Measurements from ENCODE around the gene TAOK2. TPM values are rescaled to one million over a fixed set of nuclear protein-coding genes. Genes with fewer than 3 reads are reported as not detected.

TAOK2 gene
- total and polyA plus RNA-seq, 2 experiments from 2014 or later, result 13.6 to 57.9 TPM

- Histone ChIP-seq H2AFZ (no peak overlapping the region), H3K4me3 (no peak overlapping the region), H3K27ac (no peak overlapping the region), H4K20me1 (ENCODE audit: insufficient read depth) (no peaks in the 10 kb centered on the region), H3K9ac (no peak overlapping the region), H3K4me1 (ENCODE audit: insufficient read depth) (no peaks in the 10 kb centered on the region), H3F3A (ENCODE audit: insufficient read depth) (no peaks in the 10 kb centered on the region), H3K4me2 (ENCODE audit: unreplicated experiment) (no peak overlapping the region), H3K79me2 (ENCODE audit: insufficient read depth) (no peaks in the 10 kb centered on the region), H3K9me2 (ENCODE audit: insufficient read depth) (no peaks in the 10 kb centered on the region), H3K27me3 (replicated peaks; ENCODE audit: insufficient read depth) (peaks cover 9% of the 10 kb centered on the region; the same call in 1 of the 2 replicates), H3K9me3 (ENCODE audit: low read depth) (no peaks in the 10 kb centered on the region), H3K36me3 (ENCODE audit: low read depth) (no peaks in the 10 kb centered on the region)
- TF ChIP-seq EZH2 (IDR thresholded peaks at IDR 0.05; ENCODE audit: insufficient read depth, poor library complexity, severe bottlenecking) (no peak), EZH2phosphoT487 (IDR thresholded peaks at IDR 0.05; ENCODE audit: insufficient read depth, low read depth) (no peak)
- WGBS, 2 experiments (ENCODE audit: low coverage in 1 of 2, low lambda C conversion rate in 2 of 2, missing lambda C conversion rate in 2 of 2), result 58 to 62% methylated on average over 20 to 35 of the region's 35 CpGs
- in situ Hi-C loops (cut with MboI), result no loop called here
- DNase-seq, result peak; percentile 75
Measured at GRCh38 chr16:30005341-30006094, 31.9 kb downstream of the TAOK2 start.

GRCh38 chr16:30006095-30006473 lies 32.4 kb downstream of the TAOK2 start:
- in situ Hi-C loops (cut with MboI), result no loop called here
- Histone ChIP-seq H3K4me1 (ENCODE audit: insufficient read depth) (no peaks in the 10 kb centered on the region), H3K4me2 (ENCODE audit: unreplicated experiment) (no peak overlapping the region), H3K27ac (no peak overlapping the region), H3K27me3 (replicated peaks; ENCODE audit: insufficient read depth) (peaks cover 9% of the 10 kb centered on the region; the same call in 1 of the 2 replicates), H3K9me3 (ENCODE audit: low read depth) (no peaks in the 10 kb centered on the region), H3K4me3 (no peak overlapping the region), H3K9ac (no peak overlapping the region), H3K36me3 (ENCODE audit: low read depth) (no peaks in the 10 kb centered on the region), H3K79me2 (ENCODE audit: insufficient read depth) (no peaks in the 10 kb centered on the region), H3K9me2 (ENCODE audit: insufficient read depth) (no peaks in the 10 kb centered on the region), H4K20me1 (ENCODE audit: insufficient read depth) (no peaks in the 10 kb centered on the region), H3F3A (ENCODE audit: insufficient read depth) (no peaks in the 10 kb centered on the region), H2AFZ (no peak overlapping the region)
- DNase-seq, result no peak
- 76 to 81% methylated on average over 16 to 18 of the region's 18 CpGs for WGBS, 2 experiments (ENCODE audit: low coverage in 1 of 2, low lambda C conversion rate in 2 of 2, missing lambda C conversion rate in 2 of 2)
- TF ChIP-seq EZH2phosphoT487 (IDR thresholded peaks at IDR 0.05; ENCODE audit: insufficient read depth, low read depth) (no peak), EZH2 (IDR thresholded peaks at IDR 0.05; ENCODE audit: insufficient read depth, poor library complexity, severe bottlenecking) (no peak)

- Histone ChIP-seq H3K27ac (no peak overlapping the region), H4K20me1 (ENCODE audit: insufficient read depth) (no peaks in the 10 kb centered on the region), H3K4me3 (no peak overlapping the region), H3K27me3 (replicated peaks; ENCODE audit: insufficient read depth) (peaks cover 13% of the 10 kb centered on the region; the same call in 1 of the 2 replicates), H3F3A (ENCODE audit: insufficient read depth) (no peaks in the 10 kb centered on the region), H3K9ac (no peak overlapping the region), H3K4me1 (ENCODE audit: insufficient read depth) (no peaks in the 10 kb centered on the region), H2AFZ (no peak overlapping the region), H3K4me2 (ENCODE audit: unreplicated experiment) (no peak overlapping the region), H3K9me2 (ENCODE audit: insufficient read depth) (no peaks in the 10 kb centered on the region), H3K9me3 (ENCODE audit: low read depth) (no peaks in the 10 kb centered on the region), H3K36me3 (ENCODE audit: low read depth) (no peaks in the 10 kb centered on the region), H3K79me2 (ENCODE audit: insufficient read depth) (no peaks in the 10 kb centered on the region)
- TF ChIP-seq EZH2 (IDR thresholded peaks at IDR 0.05; ENCODE audit: insufficient read depth, poor library complexity, severe bottlenecking) (no peak), EZH2phosphoT487 (IDR thresholded peaks at IDR 0.05; ENCODE audit: insufficient read depth, low read depth) (no peak)
- 79 to 81% methylated on average over 34 of the region's 34 CpGs for WGBS, 2 experiments (ENCODE audit: low coverage in 1 of 2, low lambda C conversion rate in 2 of 2, missing lambda C conversion rate in 2 of 2)
- in situ Hi-C loops (cut with MboI), result no loop called here
- DNase-seq, result no peak
Measured at GRCh38 chr16:30006659-30007377, 33.1 kb downstream of the TAOK2 start.

- TF ChIP-seq EZH2phosphoT487 (IDR thresholded peaks at IDR 0.05; ENCODE audit: insufficient read depth, low read depth), result no peak
- no peak for TF ChIP-seq EZH2 (IDR thresholded peaks at IDR 0.05; ENCODE audit: insufficient read depth, poor library complexity, severe bottlenecking)
- Histone ChIP-seq H3K9me3 (ENCODE audit: low read depth) (no peaks in the 10 kb centered on the region), H3K79me2 (ENCODE audit: insufficient read depth) (no peaks in the 10 kb centered on the region), H3K9me2 (ENCODE audit: insufficient read depth) (no peaks in the 10 kb centered on the region), H4K20me1 (ENCODE audit: insufficient read depth) (no peaks in the 10 kb centered on the region), H3K27ac (no peak overlapping the region), H3F3A (ENCODE audit: insufficient read depth) (no peaks in the 10 kb centered on the region), H3K27me3 (replicated peaks; ENCODE audit: insufficient read depth) (peaks cover 15% of the 10 kb centered on the region; the same call in 1 of the 2 replicates), H3K4me2 (ENCODE audit: unreplicated experiment) (no peak overlapping the region), H2AFZ (no peak overlapping the region), H3K4me3 (no peak overlapping the region), H3K4me1 (ENCODE audit: insufficient read depth) (no peaks in the 10 kb centered on the region), H3K36me3 (ENCODE audit: low read depth) (no peaks in the 10 kb centered on the region), H3K9ac (no peak overlapping the region)
- 77 to 78% methylated on average over 11 of the region's 11 CpGs for WGBS, 2 experiments (ENCODE audit: low coverage in 1 of 2, low lambda C conversion rate in 2 of 2, missing lambda C conversion rate in 2 of 2)
- DNase-seq, result no peak
- in situ Hi-C loops (cut with MboI), result no loop called here
Measured at GRCh38 chr16:30007378-30007895, 33.8 kb downstream of the TAOK2 start.

Measured in GM23248 (cell line).